GM19193 (cell line): ENCODE results near the gene TEKTIP1.

Experiments used
- POLR2A ChIP-seq: IDR thresholded peaks from 4 replicates; pipeline ENCODE4 v1.6.1; 2011; ENCODE audit not compliant: insufficient read depth, insufficient read length; ENCODE audit errors: extremely low read depth

Gene TEKTIP1

DNA sequence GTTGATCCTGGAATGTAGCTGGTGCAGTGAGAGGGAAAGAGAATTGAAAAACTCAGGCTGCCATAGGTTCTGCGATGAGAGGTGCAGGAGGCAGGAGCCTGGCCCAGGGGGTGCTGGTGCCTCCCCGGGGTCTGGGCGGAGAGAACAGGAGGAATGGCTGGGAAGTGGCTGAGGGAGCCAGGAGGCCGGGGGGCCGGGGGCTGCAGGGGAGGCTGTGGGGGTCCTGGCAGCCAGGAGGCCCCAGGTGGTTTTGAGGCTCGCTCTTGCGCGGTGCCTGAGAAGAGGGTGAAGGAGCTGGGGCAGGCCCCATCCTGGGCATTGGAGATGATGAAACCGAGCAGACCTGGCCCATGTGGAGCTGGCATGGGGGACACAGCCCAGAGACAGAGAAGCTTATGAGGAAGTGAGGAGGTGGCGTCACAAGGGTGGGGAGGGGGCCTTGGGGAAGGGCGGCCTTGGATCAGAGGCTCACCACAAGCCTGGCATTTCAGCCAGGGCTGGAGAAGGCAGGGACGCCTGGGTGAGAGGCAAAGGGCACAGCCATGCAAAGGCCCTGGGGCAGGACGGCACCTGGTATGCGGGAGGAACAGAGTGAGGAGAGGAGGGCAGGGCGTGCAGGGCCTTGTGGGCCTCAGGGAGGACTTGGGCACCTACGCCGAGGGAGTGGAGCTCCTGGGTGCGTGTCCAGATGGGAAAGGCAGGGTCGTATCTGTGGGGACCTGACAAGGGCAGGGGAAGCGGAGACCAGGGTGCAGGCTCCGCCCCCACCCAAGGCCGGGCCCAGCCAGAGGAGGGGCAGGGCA lies 1.3 kb upstream of the TEKTIP1 start:
- peak; percentile 11 for TF ChIP-seq POLR2A

DNA sequence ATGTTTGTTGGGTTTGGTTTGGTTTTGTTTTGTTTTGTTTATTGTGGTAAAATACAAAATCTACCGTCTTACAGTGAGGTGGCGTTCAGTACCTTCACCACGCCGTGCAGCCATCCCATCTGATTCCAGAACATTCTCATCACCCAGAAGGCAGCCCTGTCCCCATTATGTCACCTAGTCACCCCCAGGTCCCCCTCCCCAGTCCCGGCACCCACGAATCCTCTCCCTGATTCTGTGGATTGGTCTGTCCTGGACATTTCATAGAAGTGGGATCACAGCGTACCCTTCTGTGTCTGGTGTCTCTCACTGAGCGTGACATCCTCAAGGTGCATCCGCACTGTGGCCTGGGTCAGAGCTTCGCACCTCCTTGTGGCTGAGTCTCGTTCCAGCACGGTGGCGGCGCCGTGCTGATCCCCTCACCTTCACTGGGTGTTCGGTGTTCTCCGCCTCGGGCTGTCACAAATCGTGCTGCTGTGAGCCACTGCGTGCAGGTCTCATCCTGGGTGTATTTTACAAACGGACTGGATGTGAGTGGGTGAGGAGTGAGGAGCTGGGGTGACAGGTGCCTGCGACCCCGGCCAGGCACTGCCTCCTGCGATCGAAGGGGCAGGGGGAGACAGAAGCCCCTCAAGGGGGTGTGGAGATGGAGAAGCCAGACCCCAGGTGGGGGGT lies 580 bp upstream of the TEKTIP1 start:
- no peak for TF ChIP-seq POLR2A

DNA sequence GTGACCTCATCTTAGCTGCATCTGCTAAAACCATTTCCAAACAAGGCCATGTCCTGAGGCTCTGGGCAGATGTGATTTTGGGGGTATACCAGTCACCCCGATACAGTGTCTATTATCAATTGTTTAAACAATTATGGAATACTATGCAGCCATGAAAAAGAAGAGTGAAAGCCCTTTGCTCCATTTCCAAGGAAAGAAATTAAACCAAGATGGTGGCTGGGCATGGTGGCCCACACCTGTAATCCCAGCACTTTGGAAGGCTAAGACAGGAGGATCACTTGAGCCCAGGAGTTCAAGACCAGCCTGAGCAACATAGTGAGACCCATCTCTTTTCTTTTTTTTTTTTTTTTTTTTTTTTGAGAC lies 763 bp downstream of the TEKTIP1 start:
- TF ChIP-seq POLR2A, result no peak

DNA sequence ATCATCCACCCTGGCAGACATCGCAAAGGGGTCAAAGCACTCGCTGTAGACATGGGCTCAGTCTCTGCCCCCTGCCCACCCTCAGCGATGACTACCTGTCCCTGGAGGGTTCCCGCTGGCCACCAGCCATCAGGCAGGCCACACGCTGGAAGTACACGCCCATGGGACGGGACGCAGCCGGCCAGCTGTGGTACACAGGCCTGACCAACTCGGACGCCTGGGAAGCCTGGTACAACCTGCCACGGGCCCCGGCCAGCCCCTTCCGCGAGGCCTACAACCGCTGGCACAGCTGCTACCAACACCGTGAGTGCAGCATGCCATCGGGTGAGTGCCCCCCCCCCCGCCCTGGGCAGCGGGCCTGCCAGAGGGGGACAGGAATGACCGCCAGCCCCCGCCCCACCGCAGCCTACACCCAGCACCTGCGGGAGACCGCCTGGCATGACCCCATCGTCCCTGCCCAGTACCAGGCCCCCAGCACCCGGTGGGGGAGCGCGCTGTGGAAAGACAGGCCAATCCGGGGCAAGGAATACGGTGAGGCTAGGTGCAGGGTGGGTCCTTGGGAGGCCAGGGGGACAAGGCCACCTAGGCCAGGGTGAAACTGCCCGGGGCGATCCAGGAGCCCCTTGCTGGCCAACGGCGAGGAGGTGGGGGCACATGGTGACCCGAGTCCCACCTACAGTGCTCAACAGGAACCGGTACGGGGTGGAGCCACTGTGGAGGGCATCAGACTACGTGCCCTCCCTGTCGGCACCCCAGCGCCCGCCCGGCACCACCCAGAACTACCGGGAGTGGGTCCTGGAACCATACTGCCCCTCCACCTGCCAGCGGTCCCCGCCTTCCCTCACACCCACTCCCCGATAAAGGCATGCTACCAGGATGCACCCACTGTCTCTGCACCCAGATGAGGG lies 4.4 kb downstream of the TEKTIP1 start:
- no peak for TF ChIP-seq POLR2A

DNA sequence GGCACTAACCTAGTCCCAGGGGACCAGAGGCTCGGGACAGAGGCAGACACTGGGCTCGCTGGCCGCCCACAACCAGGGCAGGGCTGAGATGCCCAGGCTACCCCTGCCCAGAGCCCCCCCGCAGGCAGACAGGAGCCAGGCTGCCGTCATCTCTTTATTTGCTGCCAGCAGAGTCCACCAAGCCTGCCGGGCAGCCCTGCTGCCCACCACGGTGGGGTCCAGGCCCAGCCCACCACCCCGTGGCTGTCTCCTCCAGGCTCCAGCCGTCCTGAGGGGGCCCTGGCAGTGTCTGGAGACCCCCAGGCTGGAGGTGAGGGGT lies 5.0 kb downstream of the TEKTIP1 start:
- no peak for TF ChIP-seq POLR2A

DNA sequence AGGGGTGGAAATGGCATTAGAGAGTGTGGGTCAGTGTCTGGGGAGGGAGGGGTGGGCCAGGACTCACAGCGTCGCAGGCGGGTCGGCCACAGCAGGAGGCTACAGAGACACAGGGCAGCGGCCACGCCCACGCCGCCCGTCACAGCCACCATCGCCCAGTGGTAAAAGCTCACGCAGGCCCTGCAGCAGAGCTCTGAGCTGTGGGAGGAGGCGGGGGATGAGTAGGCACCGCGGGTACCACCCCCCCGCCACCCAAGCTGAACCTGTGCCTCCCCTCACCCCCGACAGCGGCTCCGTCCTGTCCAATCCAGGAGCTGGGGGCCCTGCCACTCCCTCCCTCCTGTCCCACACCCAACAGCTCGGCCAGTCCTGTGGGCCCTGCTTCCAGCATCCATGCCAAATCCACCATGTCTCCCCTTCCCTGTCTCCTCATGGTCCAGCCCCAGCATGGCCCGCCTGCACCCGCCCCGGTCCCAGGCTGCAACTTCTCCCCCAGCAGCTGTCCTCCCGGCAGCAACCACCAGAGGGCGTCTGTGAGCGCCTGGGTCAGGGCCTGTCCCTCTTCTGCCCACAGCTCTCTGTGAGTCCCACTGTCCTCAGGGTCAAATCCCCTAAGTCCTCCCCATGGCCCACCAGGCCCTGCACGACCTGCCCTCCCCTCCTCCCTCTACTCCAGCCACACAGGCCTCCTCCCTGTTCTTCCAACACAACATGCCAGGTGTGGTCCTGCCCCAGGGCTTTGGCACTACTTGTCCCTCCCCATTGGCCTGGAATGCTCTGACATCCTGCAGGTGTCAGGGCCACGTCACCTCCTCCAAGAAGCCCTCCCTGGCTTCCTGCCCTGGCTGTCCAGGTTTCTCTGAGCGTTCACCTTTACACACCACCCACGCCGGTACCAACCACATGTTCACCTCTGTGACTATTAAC lies 6.0 kb downstream of the TEKTIP1 start:
- no peak for TF ChIP-seq POLR2A

DNA sequence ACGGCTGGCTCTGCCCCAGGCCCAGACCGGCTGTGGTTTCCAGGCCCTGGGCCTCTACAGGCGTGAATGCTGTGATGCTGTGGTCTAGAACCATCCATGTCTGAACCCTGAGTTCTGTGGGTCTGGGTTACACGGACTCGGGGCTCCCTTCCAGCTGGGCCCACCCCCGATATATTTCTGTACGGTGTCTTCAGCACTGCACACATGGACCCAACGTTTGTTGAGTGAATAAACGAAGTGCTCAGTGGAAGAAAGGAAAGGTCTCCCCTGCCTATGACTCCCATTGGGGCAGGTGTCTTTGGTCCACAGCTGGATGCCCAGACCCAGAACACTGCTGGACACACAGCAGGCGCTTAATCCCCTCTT lies 6.7 kb downstream of the TEKTIP1 start:
- no peak for TF ChIP-seq POLR2A

DNA sequence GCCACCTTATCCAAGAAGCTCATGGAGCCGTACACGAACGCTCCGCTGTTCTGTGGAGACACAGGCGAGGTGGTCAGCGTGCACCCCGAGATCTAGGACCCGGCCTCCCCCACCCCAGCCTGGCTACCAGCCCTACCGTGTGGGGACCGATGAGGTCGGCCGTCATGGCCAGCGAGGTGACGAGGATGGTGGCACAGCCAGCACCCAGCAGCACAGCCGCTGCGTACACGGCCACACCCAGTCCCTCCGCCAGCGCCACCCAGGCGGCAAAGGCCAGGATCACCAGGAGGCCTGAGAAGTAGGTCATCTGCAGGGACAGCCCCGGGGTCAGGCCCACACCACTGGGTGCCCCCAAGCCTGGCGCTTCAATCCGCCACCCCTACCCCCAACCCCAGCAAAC lies 7.1 kb downstream of the TEKTIP1 start:
- TF ChIP-seq POLR2A, result no peak

DNA sequence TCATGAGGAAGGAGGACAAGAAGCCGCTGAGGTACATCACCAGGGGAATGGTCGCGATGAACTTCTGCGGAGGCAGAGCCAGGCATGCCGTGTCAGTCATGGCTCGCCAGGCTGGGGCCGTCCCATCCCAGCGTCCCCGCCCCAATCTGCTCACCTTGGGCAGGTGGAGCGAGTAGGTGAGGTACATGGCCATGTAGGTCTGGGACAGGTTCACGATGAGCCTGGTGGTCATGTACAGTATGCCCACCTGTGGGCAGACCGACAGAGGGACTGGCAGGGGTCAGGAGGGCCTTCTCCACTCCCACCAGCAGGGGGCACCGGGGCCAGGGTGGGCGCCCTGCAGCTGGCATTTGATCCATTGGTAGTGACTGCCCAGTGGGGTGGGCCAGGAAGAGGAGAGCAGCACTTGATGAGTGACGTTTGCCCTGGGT lies 8.3 kb downstream of the TEKTIP1 start:
- no peak for TF ChIP-seq POLR2A

DNA sequence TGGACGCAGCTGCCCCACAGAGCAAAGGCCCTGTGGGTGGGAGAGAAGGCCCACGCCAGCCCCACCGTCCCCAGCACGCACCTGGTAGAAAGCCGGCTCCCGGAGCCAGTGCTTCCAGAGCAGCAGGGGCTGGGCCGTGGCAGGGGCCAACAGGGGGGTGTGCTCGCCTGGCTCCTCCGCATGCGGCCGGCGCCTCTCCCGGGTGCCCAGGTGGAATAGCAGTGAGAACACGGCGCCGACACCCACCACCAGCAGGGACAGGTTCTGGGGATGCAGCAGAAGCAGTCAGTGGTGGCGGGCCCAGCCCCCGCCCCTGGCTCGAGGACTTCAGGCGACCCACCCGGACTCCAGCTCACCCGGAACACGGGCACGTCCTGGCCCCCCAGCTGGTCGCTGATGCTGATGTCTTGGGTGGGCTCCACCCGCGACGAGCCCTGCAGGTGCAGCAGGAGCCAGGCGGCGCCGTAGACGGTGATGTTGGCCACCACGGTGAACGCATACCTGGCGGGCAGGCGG lies 8.9 kb downstream of the TEKTIP1 start:
- no peak for TF ChIP-seq POLR2A

DNA sequence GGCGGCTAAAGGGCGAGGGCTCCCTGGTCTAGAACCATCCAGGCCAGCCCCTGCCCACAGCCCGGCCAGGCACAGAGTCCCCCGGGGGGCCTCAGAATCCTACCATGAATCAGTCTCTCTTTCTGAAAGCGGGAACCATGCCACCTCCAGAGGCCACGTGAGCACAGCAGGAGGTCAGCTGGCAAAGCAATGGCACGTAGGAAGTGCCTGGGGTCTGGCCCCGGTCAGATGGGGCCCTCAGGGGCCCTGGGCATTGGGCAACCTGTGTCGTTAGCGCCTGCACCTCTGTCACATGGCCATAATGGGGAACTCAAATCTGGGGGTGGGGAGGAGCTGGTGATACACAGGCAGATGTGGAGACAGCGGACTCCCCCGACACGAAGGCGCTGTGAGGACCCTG lies 9.6 kb downstream of the TEKTIP1 start:
- no peak for TF ChIP-seq POLR2A

DNA sequence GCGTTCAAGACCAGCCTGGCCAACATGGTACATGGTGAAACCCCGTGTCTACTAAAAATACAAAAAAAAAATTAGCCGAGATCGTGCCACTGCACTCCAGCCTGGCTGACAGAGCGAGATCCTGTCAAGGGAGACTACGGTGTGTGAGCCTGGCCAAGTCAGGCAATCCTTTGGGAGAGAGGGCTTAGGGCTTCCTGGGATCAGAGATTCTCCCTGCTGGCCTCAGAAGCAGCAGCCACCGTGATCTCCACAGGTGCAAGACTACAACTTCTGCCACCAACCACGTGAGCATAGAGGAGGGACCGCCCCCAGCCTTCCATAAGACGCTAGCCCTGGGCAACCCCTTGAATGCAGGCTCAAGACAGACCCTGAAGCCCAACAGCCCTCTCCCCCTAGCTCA lies 10.8 kb downstream of the TEKTIP1 start:
- no peak for TF ChIP-seq POLR2A

DNA sequence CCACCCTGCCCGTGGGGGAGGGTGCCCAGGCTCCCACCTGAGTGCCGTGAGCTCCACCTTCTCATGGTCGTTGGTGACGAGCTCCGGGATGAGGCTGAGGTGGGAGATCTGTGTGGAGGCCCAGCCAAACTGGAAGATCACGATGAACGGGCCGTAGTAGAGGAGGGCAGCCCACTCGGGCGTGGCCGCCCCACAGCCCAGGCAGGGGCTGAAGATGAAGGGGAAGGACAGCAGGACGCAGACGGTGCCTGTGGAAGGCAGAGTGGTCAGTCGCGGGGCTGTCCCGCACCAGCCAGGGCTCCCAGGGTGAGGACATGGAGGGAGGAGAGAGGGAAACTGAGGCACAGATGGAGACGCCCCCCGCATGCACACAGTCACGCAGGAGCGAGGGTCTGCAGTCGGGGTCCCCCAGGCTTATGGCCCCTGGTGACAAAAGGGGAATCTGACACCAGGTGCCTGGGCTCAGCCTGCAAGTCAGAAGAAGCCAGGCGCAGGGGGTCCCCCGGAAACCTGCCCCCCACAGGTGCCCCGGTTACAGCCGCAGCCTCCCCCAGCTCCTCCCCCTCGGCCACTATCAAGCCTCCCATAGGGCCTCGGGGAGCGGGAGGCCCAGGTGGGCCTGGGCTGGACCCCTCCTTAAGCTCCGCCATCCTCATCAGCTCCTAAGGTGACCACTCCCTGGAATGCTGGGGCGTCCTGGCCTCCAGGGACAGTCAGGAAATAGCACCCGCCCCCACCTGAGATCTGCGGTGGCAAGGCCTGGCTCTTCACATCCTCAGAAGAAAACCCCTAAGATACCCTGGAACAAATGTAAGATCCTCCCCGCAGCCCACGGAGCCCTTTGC lies 12.2 kb downstream of the TEKTIP1 start:
- no peak for TF ChIP-seq POLR2A

DNA sequence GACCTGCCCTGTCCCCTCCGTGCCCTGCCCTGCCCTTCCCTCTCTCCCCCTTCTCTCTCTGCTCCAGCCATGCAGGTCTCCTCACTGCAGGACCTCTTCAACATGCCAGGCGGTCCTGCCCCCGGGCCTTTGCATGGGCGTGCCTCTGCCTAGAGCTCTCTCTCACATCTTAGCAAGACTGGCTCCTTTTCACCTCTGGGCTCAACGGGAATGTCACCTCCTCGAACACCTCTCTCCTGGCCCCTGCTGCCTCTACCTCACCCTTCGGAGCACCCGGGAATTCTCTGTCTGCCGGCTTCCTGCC lies 12.8 kb downstream of the TEKTIP1 start:
- TF ChIP-seq POLR2A, result no peak
